H1 (cell line): ENCODE results near the gene TMEM260. TPM values are rescaled to one million over a fixed set of nuclear protein-coding genes. Genes with fewer than 3 reads are reported as not detected.

Experiments
- CTCF ChIA-PET: fragments of 300-600 bp; sonication (Branson Sonifier 250); formaldehyde crosslinking; loops from one replicate; lab custom pipeline; 2021; ENCODE audit not compliant: partially characterized antibody; lab: Charles Lee
- POLR2A ChIA-PET: fragments of 300-600 bp; sonication (Branson Sonifier 250); formaldehyde crosslinking; loops from one replicate; lab custom pipeline; 2021; ENCODE audit warnings: inconsistent platforms; ENCODE audit not compliant: partially characterized antibody; lab: Charles Lee
- DNase-seq, 2 experiments: peaks; one replicate each; pipeline versions ENCODE4 v3.0.0 to v3.0.0-alpha.2; 2010 to 2022; ENCODE audit warnings: low spot score in 2 of 2, low read depth in 1 of 2, mixed read lengths in 1 of 2
- FAIRE-seq: peaks from 2 replicates; lab custom pipeline; 2011; peaks lifted over from hg19 to GRCh38; lab: Jason Lieb, UNC
- H2AFZ ChIP-seq: 2 replicates; pipeline ENCODE4 v1.8.1; 2012; ENCODE audit warnings: low read length, inconsistent platforms
- H2AK5ac ChIP-seq: 2 replicates; pipeline ENCODE4 v1.6.1; 2013; ENCODE audit warnings: low read depth, low read length
- H2BK120ac ChIP-seq: replicated peaks from 2 replicates; pipeline ENCODE3; 2013; ENCODE audit warnings: low read depth, low read length, inconsistent platforms
- H2BK12ac ChIP-seq: 2 replicates; pipeline ENCODE4 v1.6.1; 2013; ENCODE audit warnings: low read depth, low read length
- H2BK15ac ChIP-seq: 2 replicates; pipeline ENCODE4 v1.6.1; 2013; ENCODE audit warnings: low read length
- H2BK20ac ChIP-seq: 2 replicates; pipeline ENCODE4 v1.6.1; 2013; ENCODE audit warnings: low read length
- H2BK5ac ChIP-seq: 2 replicates; pipeline ENCODE4 v1.6.1; 2013; ENCODE audit warnings: low read depth, low read length
- H3K14ac ChIP-seq: 2 replicates; pipeline ENCODE4 v1.6.1; 2013; ENCODE audit warnings: inconsistent platforms; ENCODE audit not compliant: insufficient read length
- H3K18ac ChIP-seq: 2 replicates; pipeline ENCODE4 v1.6.1; 2013; ENCODE audit warnings: low read length; ENCODE audit errors: extremely low read depth
- H3K23ac ChIP-seq: 2 replicates; pipeline ENCODE4 v1.6.1; 2013; ENCODE audit warnings: inconsistent platforms; ENCODE audit not compliant: insufficient read length
- H3K23me2 ChIP-seq: 2 replicates; pipeline ENCODE4 v1.6.1; 2013; ENCODE audit warnings: low read depth, low read length
- H3K27ac ChIP-seq: 2 replicates; pipeline ENCODE4 v1.6.1; 2011; ENCODE audit warnings: low read depth, low read length, inconsistent platforms
- H3K27me3 ChIP-seq, 4 experiments: replicated peaks in 1 of 4; 1 replicate in 1 of 4; 2 replicates in 3 of 4; pipeline versions ENCODE4 v1.6.1 to v1.8.1; 2011 to 2013; ENCODE audit warnings: low read length in 3 of 4, mild to moderate bottlenecking in 3 of 4, inconsistent platforms in 2 of 4, mixed read lengths in 2 of 4, moderate library complexity in 1 of 4; ENCODE audit not compliant: control insufficient read depth in 3 of 4, insufficient read depth in 3 of 4; ENCODE audit errors: extremely low read depth in 1 of 4
- H3K36me3 ChIP-seq, 4 experiments: 2 replicates each; pipeline versions ENCODE4 v1.6.1 to v1.8.1; 2011 to 2013; ENCODE audit warnings: mild to moderate bottlenecking in 4 of 4, low read length in 3 of 4, moderate library complexity in 2 of 4, control low read depth in 1 of 4, inconsistent platforms in 1 of 4; ENCODE audit not compliant: insufficient read depth in 4 of 4, control insufficient read depth in 2 of 4
- H3K4ac ChIP-seq: replicated peaks from 2 replicates; pipeline ENCODE3; 2013; ENCODE audit warnings: low read length, low read depth, mixed read lengths, inconsistent platforms; ENCODE audit not compliant: insufficient read length
- H3K4me1 ChIP-seq, 4 experiments: replicated peaks in 1 of 4; 1 replicate in 1 of 4; 2 replicates in 3 of 4; pipeline versions ENCODE4 v1.6.1 to v1.8.1; 2011 to 2013; ENCODE audit warnings: low read length in 3 of 4, inconsistent platforms in 2 of 4, mixed read lengths in 1 of 4; ENCODE audit not compliant: insufficient read depth in 4 of 4, control insufficient read depth in 3 of 4
- H3K4me2 ChIP-seq, 2 experiments: 2 replicates each; pipeline versions ENCODE4 v1.6.1 to v1.8.1; 2011 to 2013; ENCODE audit warnings: low read depth in 2 of 2, low read length in 2 of 2, control low read depth in 1 of 2, inconsistent platforms in 1 of 2, mild to moderate bottlenecking in 1 of 2; ENCODE audit not compliant: insufficient read depth in 1 of 2
- H3K4me3 ChIP-seq, 4 experiments: fragments of 200-600, 300-600 bp in 1 of 4; sonication (generic), shearing (Covaris generic), sonication (Bioruptor Twin) in 1 of 4; 2 replicates each; pipeline versions ENCODE4 v1.5.1 to v1.8.1; 2011 to 2016; ENCODE audit warnings: low read length in 4 of 4, low read depth in 3 of 4, control low read depth in 2 of 4, inconsistent platforms in 2 of 4, mild to moderate bottlenecking in 2 of 4, mixed read lengths in 1 of 4, moderate library complexity in 1 of 4; ENCODE audit not compliant: insufficient read depth in 2 of 4; ENCODE audit errors: extremely low read depth in 1 of 4
- H3K56ac ChIP-seq: replicated peaks from 2 replicates; pipeline ENCODE3; 2013; ENCODE audit warnings: low read depth, mild to moderate bottlenecking, mixed read lengths, low read length, inconsistent platforms; ENCODE audit not compliant: insufficient read length
- H3K79me1 ChIP-seq: 2 replicates; pipeline ENCODE4 v1.6.1; 2013; ENCODE audit warnings: low read depth, low read length, control low read depth
- H3K79me2 ChIP-seq, 2 experiments: 2 replicates each; pipeline versions ENCODE4 v1.6.1 to v1.8.1; 2012 to 2013; ENCODE audit warnings: low read length in 2 of 2, mild to moderate bottlenecking in 2 of 2, inconsistent platforms in 1 of 2; ENCODE audit not compliant: insufficient read depth in 2 of 2, control insufficient read depth in 1 of 2
- H3K9ac ChIP-seq, 4 experiments: replicated peaks in 1 of 4; 1 replicate in 1 of 4; 2 replicates in 3 of 4; pipeline versions ENCODE4 v1.6.1 to v1.8.1; 2011 to 2013; ENCODE audit warnings: low read depth in 3 of 4, low read length in 3 of 4, control low read depth in 2 of 4, mild to moderate bottlenecking in 2 of 4, moderate library complexity in 2 of 4, inconsistent platforms in 1 of 4; ENCODE audit errors: extremely low read depth in 1 of 4
- H3K9me3 ChIP-seq, 2 experiments: 2 replicates each; pipeline versions ENCODE4 v1.6.1 to v1.8.1; 2012 to 2013; ENCODE audit warnings: mild to moderate bottlenecking in 2 of 2, moderate library complexity in 2 of 2, control low read depth in 1 of 2, inconsistent platforms in 1 of 2, low read depth in 1 of 2, low read length in 1 of 2, mixed read lengths in 1 of 2; ENCODE audit not compliant: insufficient read depth in 2 of 2
- H4K20me1 ChIP-seq, 2 experiments: replicated peaks in 1 of 2; 2 replicates each; pipeline versions ENCODE3 to v1.8.1; 2011 to 2013; ENCODE audit warnings: inconsistent platforms in 2 of 2, low read length in 2 of 2, mild to moderate bottlenecking in 1 of 2; ENCODE audit not compliant: insufficient read depth in 2 of 2, control insufficient read depth in 1 of 2
- H4K5ac ChIP-seq: 2 replicates; pipeline ENCODE4 v1.6.1; 2013; ENCODE audit warnings: low read length, low read depth, mixed read lengths, inconsistent platforms; ENCODE audit not compliant: insufficient read length
- H4K8ac ChIP-seq: 2 replicates; pipeline ENCODE4 v1.8.0; 2013; ENCODE audit warnings: mild to moderate bottlenecking, moderate library complexity, low read length, inconsistent platforms; ENCODE audit not compliant: insufficient read depth; ENCODE audit errors: extremely low read depth
- H4K91ac ChIP-seq: replicated peaks from 2 replicates; pipeline ENCODE3; 2013; ENCODE audit warnings: low read length, mixed read lengths, inconsistent platforms; ENCODE audit not compliant: insufficient read length
- E2F6 ChIP-seq: IDR thresholded peaks from 2 replicates; pipeline ENCODE4 v1.6.1; 2012; ENCODE audit warnings: inconsistent platforms
- KDM4A ChIP-seq: IDR thresholded peaks from one replicate; pipeline ENCODE4 v1.7.1; 2012; ENCODE audit warnings: low read depth, mild to moderate bottlenecking, moderate library complexity, low read length, inconsistent platforms; ENCODE audit not compliant: severe bottlenecking
- SIN3A ChIP-seq, 2 experiments: IDR thresholded peaks in 1 of 2; conservative IDR thresholded peaks in 1 of 2; 2 replicates each; pipeline ENCODE4 v1.6.1; 2011 to 2012; ENCODE audit warnings: low read length in 2 of 2, improper control_type of control experiment in 1 of 2, low read depth in 1 of 2, mild to moderate bottlenecking in 1 of 2
- TCF12 ChIP-seq: IDR thresholded peaks from 2 replicates; pipeline ENCODE4 v1.6.1; 2011; ENCODE audit warnings: low read depth, mild to moderate bottlenecking, low read length
- ZNF274 ChIP-seq: IDR thresholded peaks from 2 replicates; pipeline ENCODE4 v1.7.0; 2012; ENCODE audit warnings: low read length, borderline replicate concordance; ENCODE audit errors: extremely low read depth
- WGBS, 2 experiments: shearing (Covaris generic) in 1 of 2; methylation state at CpG; one replicate each; pipeline versions ENCODE4 v1.1.6 to v1.1.7; 2013 to 2015; ENCODE audit warnings: low lambda C conversion rate in 2 of 2, mixed read lengths in 2 of 2, inconsistent platforms in 1 of 2, low coverage in 1 of 2, missing lambda C conversion rate in 1 of 2; ENCODE audit not compliant: insufficient replicate concordance in 2 of 2, insufficient coverage in 1 of 2, insufficient read length in 1 of 2; ENCODE audit errors: extremely low coverage in 1 of 2, missing lambda C conversion rate in 1 of 2; 5-methylcytosine and 5-hydroxymethylcytosine counted together
- polyA plus RNA-seq, 7 experiments: library from polyadenylated mRNA; depleted of rRNA in 3 of 7; stranded (reverse) in 5 of 7; unstranded in 2 of 7; fragments of >200 nt in 5 of 7; fragments of 200-250 nt in 2 of 7; gene quantifications; 1 replicate in 5 of 7; 2 replicates in 1 of 7; 4 replicates in 1 of 7; pipeline versions ENCODE4 v1.2.1 to v1.2.3, GENCODE V29; 2011 to 2013; ENCODE audit warnings: missing spikeins in 2 of 7, mixed read lengths in 2 of 7
- total RNA-seq: library from RNA; stranded (reverse); fragmentation: NEBNext Ultra II Directional; extraction: Animal tissue kit (Norgen Biotek cat#: 25700); gene quantifications from 2 replicates; pipeline ENCODE4 v1.2.1, GENCODE V29; 2021

Gene TMEM260
- total and polyA plus RNA-seq, 2 of the 8 experiments (the other 6 are each of a cell fraction or from before 2014, with no cell fraction given): 14.4 to 15.2 TPM

- no peak overlapping the region for H3K23ac ChIP-seq
- no peaks in the 10 kb centered on the region for H3K4me1 ChIP-seq
- DNase-seq (no peak), FAIRE-seq (no peak)
- H2AFZ ChIP-seq: no peak overlapping the region
- ChIA-PET CTCF (interaction anchor here (0.9 kb wide), 2 partner anchors 550 to 1160 kb away, joined by 3 read pairs; no protein-coding TSS in a partner anchor), POLR2A (no interaction called here)
- no peaks in the 10 kb centered on the region for H3K79me2 ChIP-seq
- no peak for TF ChIP-seq SIN3A (conservative IDR thresholded peaks at IDR 0.05 in 1 of 2, IDR thresholded peaks at IDR 0.05 in 1 of 2; ENCODE audit: low read depth in 1 of 2, low read length in 2 of 2)
- no peak for TF ChIP-seq KDM4A
- no peak for TF ChIP-seq TCF12
- no peak for TF ChIP-seq ZNF274
- TF ChIP-seq E2F6: no peak
- whole genome bisulfite sequencing, 2 experiments: 96% methylated on average over 2 of the region's 2 CpGs; no CpG with 5 or more reads in 1 of the 2 experiments
- H2BK12ac ChIP-seq: no peak overlapping the region
- H3K4ac ChIP-seq: no peak overlapping the region
- no peak overlapping the region for H2BK5ac ChIP-seq
- H3K27me3 ChIP-seq: no peaks in the 10 kb centered on the region
- H3K56ac ChIP-seq: no peak overlapping the region
- H3K4me3 ChIP-seq: no peak overlapping the region
- no peak overlapping the region for H3K18ac ChIP-seq
- no peak overlapping the region for H2AK5ac ChIP-seq
- H4K8ac ChIP-seq: no peak overlapping the region
- no peak overlapping the region for H3K9ac ChIP-seq
- no peak overlapping the region for H4K91ac ChIP-seq
- H3K27ac ChIP-seq: no peak overlapping the region; the same call in 1 of the 2 replicates
- H4K5ac ChIP-seq: no peak overlapping the region
- H2BK20ac ChIP-seq: no peak overlapping the region
- peaks cover 4 to 37% (median 23%) of the 10 kb centered on the region in 4 experiments for H3K36me3 ChIP-seq
- no peaks in the 10 kb centered on the region for H3K79me1 ChIP-seq
- no peak overlapping the region for H3K14ac ChIP-seq
- H2BK15ac ChIP-seq: no peak overlapping the region
- no peak overlapping the region for H3K4me2 ChIP-seq
- H2BK120ac ChIP-seq: no peak overlapping the region
- no peaks in the 10 kb centered on the region for H3K9me3 ChIP-seq
- H4K20me1 ChIP-seq: no peaks in the 10 kb centered on the region
- no peaks in the 10 kb centered on the region for H3K23me2 ChIP-seq
Observed at GRCh38 chr14:56632195-56632594, 52.6 kb downstream of the TMEM260 start.
